GM12878 (cell line): ENCODE data around the gene CDC27. TPM values are rescaled to one million over a fixed set of nuclear protein-coding genes. Genes with fewer than 3 reads are reported as not detected.

Experiments
- ATAC-seq: fragments of 200-7000 bp; cut with Tn5 transposase; 3 replicates; pipeline ENCODE4 v1.9.1; 2020; ENCODE audit warnings: mild to moderate bottlenecking, moderate library complexity
- BruUV-seq: library from RNA; stranded (reverse); fragments of 400-500 nt; replicated peaks from 2 replicates; lab custom pipeline; 2021; lab: Mats Ljungman, UMichigan
- CTCF ChIA-PET: fragments of 300-600 bp; sonication (Branson Sonifier 250); formaldehyde crosslinking; extraction: SDS; loops from one replicate; lab custom pipeline; 2021; ENCODE audit warnings: inconsistent platforms; lab: Yijun Ruan, JAX
- POLR2A ChIA-PET: fragments of 350-600 bp; formaldehyde crosslinking; extraction: SDS; loops from one replicate; lab custom pipeline; 2021; ENCODE audit warnings: inconsistent platforms; lab: Charles Lee
- RAD21 ChIA-PET: fragments of 300-600 bp; sonication (Branson Sonifier 250); formaldehyde crosslinking; loops from one replicate; lab custom pipeline; 2023; ENCODE audit warnings: antibody characterized with exemption; ENCODE audit not compliant: unreplicated experiment; lab: Charles Lee
- SMC1A ChIA-PET: fragments of 300-600 bp; sonication (Branson Sonifier 250); formaldehyde crosslinking; loops from one replicate; lab custom pipeline; 2023; ENCODE audit not compliant: unreplicated experiment, uncharacterized antibody; lab: Charles Lee
- DNase-seq: peaks from one replicate; pipeline ENCODE4 v3.0.0-alpha.2; 2011; ENCODE audit warnings: low read depth, low spot score
- FAIRE-seq: peaks from 3 replicates; lab custom pipeline; 2011; peaks lifted over from hg19 to GRCh38; lab: Jason Lieb, UNC
- H2AFZ ChIP-seq: 2 replicates; pipeline ENCODE4 v1.6.0; 2011; ENCODE audit warnings: low read depth, low read length, control low read depth; ENCODE audit not compliant: control insufficient read depth
- H3K27ac ChIP-seq: 2 replicates; pipeline ENCODE4 v1.5.1; 2011; ENCODE audit warnings: control low read depth; ENCODE audit not compliant: control insufficient read depth, insufficient read depth
- H3K27me3 ChIP-seq, 2 experiments: replicated peaks in 1 of 2; 2 replicates each; pipeline versions ENCODE4 v1.6.0 to v1.6.1; 2011; ENCODE audit warnings: low read length in 1 of 2; ENCODE audit not compliant: control insufficient read depth in 2 of 2, insufficient read depth in 2 of 2
- H3K36me3 ChIP-seq, 2 experiments: 2 replicates each; pipeline ENCODE4 v1.5.1; 2011; ENCODE audit warnings: low read length in 1 of 2; ENCODE audit not compliant: control insufficient read depth in 2 of 2, insufficient read depth in 2 of 2
- H3K4me1 ChIP-seq: 2 replicates; pipeline ENCODE4 v1.6.1; 2011; ENCODE audit warnings: mild to moderate bottlenecking, low read length, moderate library complexity, mixed read lengths; ENCODE audit not compliant: control insufficient read depth, insufficient read depth
- H3K4me2 ChIP-seq: 2 replicates; pipeline ENCODE4 v1.6.0; 2011; ENCODE audit warnings: control low read depth; ENCODE audit not compliant: control insufficient read depth, insufficient read depth
- H3K4me3 ChIP-seq: fragments of 200-600 bp; sonication (generic); 2 replicates; pipeline ENCODE4 v1.5.1; 2016
- H3K79me2 ChIP-seq: 2 replicates; pipeline ENCODE4 v1.6.0; 2011; ENCODE audit warnings: low read length; ENCODE audit not compliant: control insufficient read depth, insufficient read depth
- H3K9ac ChIP-seq: 2 replicates; pipeline ENCODE4 v1.8.0; 2011; ENCODE audit warnings: low read length, control low read depth, mixed read lengths; ENCODE audit not compliant: control insufficient read depth, insufficient read depth
- H3K9me3 ChIP-seq: replicated peaks from 3 replicates; pipeline ENCODE4 v1.5.1; 2011; ENCODE audit warnings: mild to moderate bottlenecking, low read length; ENCODE audit not compliant: control insufficient read depth, insufficient read depth
- H4K20me1 ChIP-seq: 2 replicates; pipeline ENCODE4 v1.6.0; 2011; ENCODE audit not compliant: control insufficient read depth, insufficient read depth
- CBFB ChIP-seq: IDR thresholded peaks from 2 replicates; pipeline ENCODE4 v1.6.1; 2016; ENCODE audit warnings: antibody characterized with exemption, low read depth
- EED ChIP-seq: sonication (generic); IDR thresholded peaks from 2 replicates; pipeline ENCODE4 v1.6.1; 2016; ENCODE audit warnings: antibody characterized with exemption, low read depth
- EGR1 ChIP-seq, 2 experiments: IDR thresholded peaks; 1 replicate in 1 of 2; 2 replicates in 1 of 2; pipeline ENCODE4 v1.6.1; 2011 to 2012; ENCODE audit warnings: low read depth in 2 of 2, low read length in 2 of 2, borderline replicate concordance in 1 of 2, mild to moderate bottlenecking in 1 of 2, moderate library complexity in 1 of 2
- GATAD2B ChIP-seq: fragments of 450-650 bp; conservative IDR thresholded peaks from 2 replicates; pipeline ENCODE4 v1.6.1; 2017; ENCODE audit warnings: low read depth, mild to moderate bottlenecking, moderate library complexity
- HDGF ChIP-seq: fragments of 450-650 bp; IDR thresholded peaks from 2 replicates; pipeline ENCODE4 v1.6.1; 2016; ENCODE audit warnings: antibody characterized with exemption
- JUNB ChIP-seq: IDR thresholded peaks from 2 replicates; pipeline ENCODE4 v1.6.1; 2016; ENCODE audit warnings: antibody characterized with exemption, mild to moderate bottlenecking
- MEF2B ChIP-seq: fragments of 450-650 bp; IDR thresholded peaks from 2 replicates; pipeline ENCODE4 v1.6.1; 2018; ENCODE audit warnings: mild to moderate bottlenecking, moderate library complexity; ENCODE audit not compliant: partially characterized antibody, poor library complexity, severe bottlenecking
- NFYA ChIP-seq: IDR thresholded peaks from 2 replicates; pipeline ENCODE4 v1.6.1; 2011; ENCODE audit warnings: low read depth, mild to moderate bottlenecking, low read length, improper control_type of control experiment, borderline replicate concordance
- RBBP5 ChIP-seq: fragments of 200-600 bp; sonication (generic); conservative IDR thresholded peaks from 2 replicates; pipeline ENCODE4 v1.6.1; 2016
- RFX5 ChIP-seq: IDR thresholded peaks from 2 replicates; pipeline ENCODE4 v1.6.1; 2011; ENCODE audit warnings: low read depth, low read length, improper control_type of control experiment
- RUNX3 ChIP-seq: IDR thresholded peaks from 2 replicates; pipeline ENCODE4 v1.6.1; 2012; ENCODE audit warnings: low read length, inconsistent platforms
- SUZ12 ChIP-seq: fragments of 200-600 bp; sonication (generic); IDR thresholded peaks from one replicate; pipeline ENCODE4 v1.6.1; 2018; ENCODE audit warnings: antibody characterized with exemption, mild to moderate bottlenecking; ENCODE audit not compliant: unreplicated experiment
- TCF12 ChIP-seq: IDR thresholded peaks from 2 replicates; pipeline ENCODE4 v1.6.1; 2011; ENCODE audit warnings: low read depth, mild to moderate bottlenecking, low read length
- ZBED1 ChIP-seq: IDR thresholded peaks from 2 replicates; pipeline ENCODE4 v1.6.1; 2016; ENCODE audit warnings: borderline replicate concordance
- ZNF274 ChIP-seq: IDR thresholded peaks from one replicate; pipeline ENCODE4 v1.8.0; 2011; ENCODE audit not compliant: insufficient read length, insufficient read depth
- ZNF384 ChIP-seq: IDR thresholded peaks from 2 replicates; pipeline ENCODE4 v1.6.1; 2012; ENCODE audit warnings: low read depth, mild to moderate bottlenecking, low read length, improper control_type of control experiment, borderline replicate concordance
- ZZZ3 ChIP-seq: IDR thresholded peaks from 2 replicates; pipeline ENCODE4 v1.6.1; 2011; ENCODE audit warnings: low read depth; ENCODE audit not compliant: control insufficient read depth, insufficient read length
- WGBS: methylation state at CpG from one replicate; pipeline ENCODE4 v1.1.6; 2016; ENCODE audit warnings: low lambda C conversion rate; ENCODE audit not compliant: insufficient replicate concordance, insufficient coverage; ENCODE audit errors: missing lambda C conversion rate; 5-methylcytosine and 5-hydroxymethylcytosine counted together
- in situ Hi-C: fragments of 300-500 bp; cut with MboI; formaldehyde crosslinking; loops from 9 replicates; pipeline ENCODE4 v1.14.3; 2018; ENCODE audit warnings: mixed read lengths
- intact Hi-C: fragments of 100-400 bp; cut with micrococcal nuclease; formaldehyde crosslinking; loops from one replicate; pipeline ENCODE4 v1.14.2; 2022; ENCODE audit not compliant: unreplicated experiment
- polyA plus RNA-seq, 11 experiments: library from polyadenylated mRNA; depleted of rRNA in 4 of 11; unstranded in 6 of 11; stranded (reverse) in 5 of 11; fragments of >200 nt; fragmentation: Nextera tagmentation in 4 of 11; fragmentation: Illumina TruSeq in 1 of 11; extraction: Ambion mirVana in 4 of 11; extraction: Trizol in 1 of 11; gene quantifications; 1 replicate in 1 of 11; 2 replicates in 10 of 11; pipeline versions ENCODE4 v1.2.1 to v1.2.3, GENCODE V29; 2011 to 2016; ENCODE audit warnings: inconsistent platforms in 2 of 11, missing spikeins in 2 of 11, low read depth in 1 of 11
- total RNA-seq, 4 experiments: library from RNA; depleted of rRNA in 3 of 4; stranded (reverse); fragments of >200 nt in 3 of 4; fragmentation: Illumina TruSeq in 1 of 4; extraction: Trizol in 1 of 4; gene quantifications; 2 replicates each; pipeline versions ENCODE4 v1.2.1 to v1.2.3, GENCODE V29; 2013 to 2021
- TF ChIP-seq, protein P1 (sequence below): fragments of 450-650 bp; formaldehyde crosslinking; IDR thresholded peaks from 2 replicates; pipeline ENCODE4 v1.4.0; 2020; ENCODE audit warnings: mild to moderate bottlenecking, moderate library complexity
- TF ChIP-seq, protein P2 (sequence below): fragments of 450-650 bp; IDR thresholded peaks from 2 replicates; pipeline ENCODE4 v1.6.1; 2016; ENCODE audit warnings: mild to moderate bottlenecking

Gene CDC27
- total and polyA plus RNA-seq, 10 of the 15 experiments (the other 5 are each of a cell fraction or from before 2014, with no cell fraction given) = 23.2 to 138 (median 97.8) TPM

DNA sequence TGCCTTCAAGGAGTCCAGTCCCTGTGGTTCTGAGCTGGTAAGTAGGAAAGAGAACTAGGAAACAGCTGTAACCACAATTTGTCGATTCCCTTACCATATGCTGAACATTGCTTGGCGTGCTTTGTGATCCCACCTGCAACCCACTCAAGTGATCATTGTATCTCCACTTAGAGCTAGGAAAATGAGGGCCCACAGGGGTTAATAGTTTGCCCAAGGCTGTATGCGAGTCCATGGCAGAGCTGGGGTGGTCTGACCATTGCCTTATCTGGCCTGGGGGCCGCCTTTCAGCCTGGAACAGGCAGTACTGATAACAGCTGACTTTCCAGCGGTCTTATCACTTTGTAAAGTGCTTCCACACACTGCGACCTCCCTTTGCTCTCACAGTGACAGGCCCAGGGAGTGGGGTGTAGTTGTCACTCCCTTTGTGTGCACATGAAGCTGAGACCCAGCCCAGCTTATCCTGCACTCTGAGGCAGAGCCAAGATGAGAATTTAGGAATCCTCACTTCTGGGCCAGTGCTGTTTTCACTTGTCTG, 29.9 kb upstream of the CDC27 start:
- ChIA-PET POLR2A (interaction anchor here (1.8 kb wide), 1 partner anchor 12 kb away, joined by 6 read pairs; no protein-coding TSS in a partner anchor), SMC1A (interaction anchor here (1.0 to 4.8 kb wide), 6 partner anchors 9 to 97 kb away, joined by 3 to 46 read pairs (median 8); partner anchors contain the start of gene MYL4), RAD21 (interaction anchor here (2.0 to 2.5 kb wide), 2 partner anchors 10 to 12 kb away, joined by 10 to 13 read pairs; no protein-coding TSS in a partner anchor), CTCF (interaction anchor here (1.2 to 2.8 kb wide), 4 partner anchors 10 to 104 kb away, joined by 4 to 20 read pairs (median 6); partner anchors contain the start of gene EFCAB13)
- peaks cover 9% of the 10 kb centered on the region for H3K4me1 ChIP-seq
- H3K4me2 ChIP-seq = peak overlapping the region; percentile 67
- ATAC-seq (peak; percentile 34), FAIRE-seq (no peak), DNase-seq (no peak)
- no peak overlapping the region for H3K27ac ChIP-seq
- H3K27me3 ChIP-seq = no peaks in the 10 kb centered on the region
- no peaks in the 10 kb centered on the region for H4K20me1 ChIP-seq
- H2AFZ ChIP-seq = peak overlapping the region; percentile 82
- no peaks in the 10 kb centered on the region; the same call in 2 of the 3 replicates for H3K9me3 ChIP-seq
- no peaks in the 10 kb centered on the region for H3K36me3 ChIP-seq
- in situ Hi-C loops = no loop called here
- intact Hi-C loops = no loop called here
- H3K4me3 ChIP-seq = 0 out of 2 replicates have a peak overlapping the region, but pooled peaks have one; percentile 19
- WGBS = 23% methylated on average over 6 of the region's 6 CpGs
- BruUV-seq = no TSS peak
- H3K9ac ChIP-seq = no peak overlapping the region
- H3K79me2 ChIP-seq = no peaks in the 10 kb centered on the region
- TF ChIP-seq HDGF (no peak), RFX5 (no peak), RBBP5 (no peak), NFYA (no peak), ZNF274 (no peak), GATAD2B (no peak), JUNB (no peak), ZBED1 (no peak), MEF2B (no peak), SUZ12 (no peak), ZNF384 (no peak), TCF12 (no peak), EED (peak; percentile 20; the same call in 1 of the 2 replicates), ZZZ3 (no peak), CBFB (peak; percentile 26; the same call in 1 of the 2 replicates), RUNX3 (peak; percentile 81), EGR1 (IDR thresholded peaks at IDR 0.05; ENCODE audit: borderline replicate concordance in 1 of 2, low read depth in 2 of 2, low read length in 2 of 2) (no peak)
- TF ChIP-seq, protein P1, sequence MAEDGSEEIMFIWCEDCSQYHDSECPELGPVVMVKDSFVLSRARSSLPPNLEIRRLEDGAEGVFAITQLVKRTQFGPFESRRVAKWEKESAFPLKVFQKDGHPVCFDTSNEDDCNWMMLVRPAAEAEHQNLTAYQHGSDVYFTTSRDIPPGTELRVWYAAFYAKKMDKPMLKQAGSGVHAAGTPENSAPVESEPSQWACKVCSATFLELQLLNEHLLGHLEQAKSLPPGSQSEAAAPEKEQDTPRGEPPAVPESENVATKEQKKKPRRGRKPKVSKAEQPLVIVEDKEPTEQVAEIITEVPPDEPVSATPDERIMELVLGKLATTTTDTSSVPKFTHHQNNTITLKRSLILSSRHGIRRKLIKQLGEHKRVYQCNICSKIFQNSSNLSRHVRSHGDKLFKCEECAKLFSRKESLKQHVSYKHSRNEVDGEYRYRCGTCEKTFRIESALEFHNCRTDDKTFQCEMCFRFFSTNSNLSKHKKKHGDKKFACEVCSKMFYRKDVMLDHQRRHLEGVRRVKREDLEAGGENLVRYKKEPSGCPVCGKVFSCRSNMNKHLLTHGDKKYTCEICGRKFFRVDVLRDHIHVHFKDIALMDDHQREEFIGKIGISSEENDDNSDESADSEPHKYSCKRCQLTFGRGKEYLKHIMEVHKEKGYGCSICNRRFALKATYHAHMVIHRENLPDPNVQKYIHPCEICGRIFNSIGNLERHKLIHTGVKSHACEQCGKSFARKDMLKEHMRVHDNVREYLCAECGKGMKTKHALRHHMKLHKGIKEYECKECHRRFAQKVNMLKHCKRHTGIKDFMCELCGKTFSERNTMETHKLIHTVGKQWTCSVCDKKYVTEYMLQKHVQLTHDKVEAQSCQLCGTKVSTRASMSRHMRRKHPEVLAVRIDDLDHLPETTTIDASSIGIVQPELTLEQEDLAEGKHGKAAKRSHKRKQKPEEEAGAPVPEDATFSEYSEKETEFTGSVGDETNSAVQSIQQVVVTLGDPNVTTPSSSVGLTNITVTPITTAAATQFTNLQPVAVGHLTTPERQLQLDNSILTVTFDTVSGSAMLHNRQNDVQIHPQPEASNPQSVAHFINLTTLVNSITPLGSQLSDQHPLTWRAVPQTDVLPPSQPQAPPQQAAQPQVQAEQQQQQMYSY = no peak
- TF ChIP-seq, protein P2, sequence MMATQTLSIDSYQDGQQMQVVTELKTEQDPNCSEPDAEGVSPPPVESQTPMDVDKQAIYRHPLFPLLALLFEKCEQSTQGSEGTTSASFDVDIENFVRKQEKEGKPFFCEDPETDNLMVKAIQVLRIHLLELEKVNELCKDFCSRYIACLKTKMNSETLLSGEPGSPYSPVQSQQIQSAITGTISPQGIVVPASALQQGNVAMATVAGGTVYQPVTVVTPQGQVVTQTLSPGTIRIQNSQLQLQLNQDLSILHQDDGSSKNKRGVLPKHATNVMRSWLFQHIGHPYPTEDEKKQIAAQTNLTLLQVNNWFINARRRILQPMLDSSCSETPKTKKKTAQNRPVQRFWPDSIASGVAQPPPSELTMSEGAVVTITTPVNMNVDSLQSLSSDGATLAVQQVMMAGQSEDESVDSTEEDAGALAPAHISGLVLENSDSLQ = no peak
